Thymus (tissue), 11 donors: ENCODE data around the gene UGP2. TPM values are rescaled to one million over a fixed set of nuclear protein-coding genes. Genes with fewer than 3 reads are reported as not detected.

Source experiments
- DNase-seq, 9 donors: peaks; one replicate each; pipeline ENCODE4 v3.0.0-alpha.2; 2013; ENCODE audit warnings: low spot score in 9 of 9, low read depth in 6 of 9, missing footprints in 1 of 9
- H3K27ac ChIP-seq, 2 donors: one replicate each; pipeline ENCODE4 v1.5.1; 2013; ENCODE audit warnings: control low read depth in 1 of 2, low read depth in 1 of 2, low read length in 1 of 2, mild to moderate bottlenecking in 1 of 2, moderate library complexity in 1 of 2
- H3K27me3 ChIP-seq, 2 donors: one replicate each; pipeline ENCODE4 v1.5.1; 2013; ENCODE audit warnings: low read length in 1 of 2; ENCODE audit not compliant: control insufficient read depth in 2 of 2, insufficient read depth in 1 of 2
- H3K36me3 ChIP-seq, 2 donors: one replicate each; pipeline ENCODE4 v1.5.1; 2013; ENCODE audit warnings: low read length in 1 of 2, mild to moderate bottlenecking in 1 of 2, moderate library complexity in 1 of 2; ENCODE audit not compliant: control insufficient read depth in 2 of 2, insufficient read depth in 2 of 2
- H3K4me1 ChIP-seq, 2 donors: one replicate each; pipeline ENCODE4 v1.5.1; 2013; ENCODE audit warnings: low read length in 2 of 2; ENCODE audit not compliant: control insufficient read depth in 2 of 2, insufficient read depth in 2 of 2
- H3K4me3 ChIP-seq, 2 donors: one replicate each; pipeline ENCODE4 v1.5.1; 2013; ENCODE audit warnings: low read length in 2 of 2, control low read depth in 1 of 2, mild to moderate bottlenecking in 1 of 2
- H3K9me3 ChIP-seq, 2 donors: one replicate each; pipeline ENCODE4 v1.5.1; 2013; ENCODE audit warnings: low read length in 1 of 2, mild to moderate bottlenecking in 1 of 2; ENCODE audit not compliant: control insufficient read depth in 2 of 2, insufficient read depth in 1 of 2
- WGBS: extraction: QIAGEN DNeasy Blood & Tissue Kit; methylation state at CpG from one replicate; pipeline ENCODE4 v1.1.7; 2013; 5-methylcytosine and 5-hydroxymethylcytosine counted together
- polyA plus RNA-seq: library from polyadenylated mRNA; stranded (reverse); fragments of 200-250 nt; gene quantifications from one replicate; pipeline ENCODE4 v1.2.3, GENCODE V29; 2013
- total RNA-seq: library from RNA; stranded (reverse); fragments of 120-200 nt; gene quantifications from one replicate; pipeline ENCODE4 v1.2.4, GENCODE V29; 2013
- donor health status: healthy.

The UGP2 gene
- total and polyA plus RNA-seq, 2 donors, result 199 to 221 TPM

DNA sequence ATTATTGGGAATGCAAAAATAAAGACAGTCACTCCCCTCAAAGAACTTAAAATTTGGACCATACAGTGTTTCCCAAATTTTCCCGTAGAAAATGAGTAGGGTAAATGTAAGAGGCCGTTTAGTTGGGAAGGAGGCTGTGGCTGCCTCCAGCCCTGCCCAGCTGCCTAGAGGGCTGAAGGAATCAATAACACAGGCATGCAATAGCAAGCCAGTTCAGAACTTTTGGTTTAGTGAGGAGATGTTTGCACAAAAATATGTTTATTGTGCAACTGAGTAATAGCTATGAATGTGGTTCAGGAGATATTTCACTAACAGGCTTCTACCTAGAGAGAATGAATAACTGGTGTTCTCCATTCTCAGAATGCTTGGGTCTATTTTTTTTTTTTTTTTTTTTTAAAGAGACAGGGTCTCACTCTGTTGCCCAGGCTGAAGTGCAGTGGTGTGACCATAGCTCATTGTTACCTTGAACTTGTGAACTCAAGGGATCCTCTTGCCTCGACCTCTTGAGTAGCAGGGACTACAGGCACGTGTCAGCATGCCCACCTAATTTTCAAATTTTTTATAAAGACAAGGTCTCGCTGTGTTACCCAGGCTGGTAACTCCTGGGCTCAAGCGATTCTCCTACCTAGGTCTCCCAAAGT, 23.6 kb downstream of the UGP2 start:
- Histone ChIP-seq H3K36me3 (peaks cover 27 to 62% of the 10 kb centered on the region in 2 donors), H3K4me3 (no peak overlapping the region), H3K27ac (no peak overlapping the region), H3K4me1 (no peaks in the 10 kb centered on the region), H3K9me3 (no peaks in the 10 kb centered on the region), H3K27me3 (no peaks in the 10 kb centered on the region)
- WGBS, result 97% methylated on average over 6 of the region's 6 CpGs
- no peak for DNase-seq

DNA sequence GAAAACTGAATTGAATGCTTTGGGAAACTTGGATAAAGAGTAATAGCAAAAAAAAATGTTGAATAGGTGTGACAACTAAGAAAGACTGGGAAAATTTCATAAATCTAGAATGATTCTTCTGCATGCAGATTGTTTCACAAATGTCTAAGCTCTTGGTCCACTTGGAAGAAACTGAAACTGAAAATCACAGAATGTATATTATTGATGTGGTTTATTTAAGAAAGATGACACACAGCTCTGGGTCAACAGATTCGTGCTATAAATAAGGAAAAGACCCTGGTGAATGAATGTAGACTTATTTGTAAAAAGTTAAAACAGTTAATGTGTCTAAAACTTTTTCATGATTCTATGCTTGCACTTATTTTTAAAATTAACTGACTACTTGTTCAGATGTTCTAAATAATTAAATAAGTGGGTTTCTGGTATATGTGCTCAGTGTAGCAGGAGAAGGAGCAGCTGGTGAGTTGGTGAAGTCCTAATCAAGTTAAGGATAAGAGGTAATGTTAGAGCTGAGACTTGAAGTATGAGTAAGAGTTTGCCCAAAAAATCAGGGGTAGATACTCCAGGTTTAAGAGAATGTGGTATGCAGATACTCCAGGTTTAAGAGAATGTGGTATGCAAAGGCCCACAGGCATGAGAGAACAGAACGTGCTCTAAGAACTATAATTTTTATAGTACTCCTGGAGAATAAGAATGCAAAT, 24.5 kb downstream of the UGP2 start:
- no peak for DNase-seq
- 53% methylated on average over 2 of the region's 2 CpGs for WGBS
- Histone ChIP-seq H3K27ac (no peak overlapping the region), H3K36me3 (peaks cover 22 to 57% of the 10 kb centered on the region in 2 donors), H3K4me3 (no peak overlapping the region), H3K9me3 (no peaks in the 10 kb centered on the region), H3K4me1 (no peaks in the 10 kb centered on the region), H3K27me3 (no peaks in the 10 kb centered on the region)

DNA sequence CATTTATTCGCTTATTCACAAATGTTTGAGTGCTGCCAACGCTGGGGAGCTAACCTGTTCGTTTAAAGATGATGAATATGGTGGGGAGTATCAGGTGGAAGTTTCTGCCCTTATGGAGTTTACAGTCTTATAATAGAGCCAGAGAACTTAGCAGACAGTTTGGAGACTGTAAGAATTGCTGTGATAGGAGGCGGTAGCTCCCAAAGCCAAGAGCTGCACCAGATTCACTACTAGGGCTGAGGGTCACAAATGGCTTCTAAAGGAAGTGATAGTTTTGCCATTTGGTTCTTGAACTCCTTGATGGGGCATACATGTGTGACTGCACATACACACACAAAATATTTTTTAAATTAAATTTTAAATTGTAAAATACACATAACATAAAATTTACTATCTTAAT, 29.0 kb downstream of the UGP2 start:
- whole genome bisulfite sequencing, result 98% methylated on average over 4 of the region's 4 CpGs
- DNase-seq, result no peak
- peaks cover 0 to 3% of the 10 kb centered on the region in 2 donors for H3K4me1 ChIP-seq
- H3K9me3 ChIP-seq, result no peaks in the 10 kb centered on the region
- H3K4me3 ChIP-seq, result no peak overlapping the region
- H3K36me3 ChIP-seq, result peaks cover 15 to 53% of the 10 kb centered on the region in 2 donors
- no peaks in the 10 kb centered on the region for H3K27me3 ChIP-seq
- no peak overlapping the region for H3K27ac ChIP-seq

DNA sequence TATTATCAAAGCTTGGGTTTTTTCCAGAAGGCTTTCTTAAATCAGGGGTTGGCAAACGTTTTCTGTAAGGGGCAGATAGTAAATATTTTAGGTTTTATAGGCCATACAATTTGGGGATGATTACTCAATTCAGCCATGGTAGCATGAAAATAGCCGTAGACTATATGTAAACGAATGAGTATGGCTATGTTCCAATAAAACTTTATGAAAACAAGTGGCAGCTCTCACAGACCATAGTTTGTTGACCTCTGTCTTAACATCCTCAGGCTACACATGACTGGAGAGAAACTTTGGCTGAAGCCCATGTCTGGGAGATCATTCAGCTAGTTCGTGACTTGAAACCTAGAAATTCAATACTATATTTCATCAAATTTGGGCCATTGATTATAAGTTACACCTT, 30.2 kb downstream of the UGP2 start:
- peaks cover 13 to 50% of the 10 kb centered on the region in 2 donors for H3K36me3 ChIP-seq
- H3K9me3 ChIP-seq, result no peaks in the 10 kb centered on the region
- H3K27me3 ChIP-seq, result no peaks in the 10 kb centered on the region
- 96% methylated on average over 4 of the region's 4 CpGs for WGBS
- no peak for DNase-seq
- peaks cover 0 to 3% of the 10 kb centered on the region in 2 donors for H3K4me1 ChIP-seq
- H3K4me3 ChIP-seq, result no peak overlapping the region
- H3K27ac ChIP-seq, result no peak overlapping the region

DNA sequence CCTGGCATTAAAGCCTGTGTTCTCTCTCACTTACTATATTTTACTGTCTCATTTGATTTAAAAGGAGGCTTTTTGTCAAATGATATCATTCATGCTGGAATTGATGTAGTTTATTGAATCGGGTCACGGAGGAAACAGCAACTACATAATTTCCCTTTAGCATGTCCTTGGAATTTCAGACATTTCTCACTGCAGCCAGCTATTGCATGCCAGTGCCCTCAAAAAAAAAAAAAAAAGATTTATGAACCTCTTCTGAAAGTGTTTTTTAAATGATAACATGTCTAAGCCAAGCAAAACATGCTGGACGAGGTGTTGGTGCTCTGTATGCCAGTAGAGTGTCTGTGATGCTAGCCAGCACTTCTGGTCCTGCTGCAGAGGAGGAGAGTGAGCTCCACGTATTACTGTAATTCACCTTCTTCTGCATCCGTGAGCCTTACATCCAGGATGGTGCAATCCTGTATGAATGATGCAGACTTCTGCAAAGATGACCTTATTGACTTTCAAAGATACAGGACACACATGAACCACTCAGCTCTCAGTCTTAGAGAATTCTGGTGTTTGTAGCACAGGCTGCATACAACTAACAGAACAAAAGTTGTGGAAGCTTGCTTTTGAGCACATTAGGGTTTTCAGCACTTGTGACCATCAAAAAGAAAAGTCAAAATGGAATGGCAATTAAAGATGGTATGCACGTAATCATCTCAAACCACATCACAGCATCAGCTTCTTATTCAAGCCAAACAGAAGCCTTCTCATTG, 31.1 kb downstream of the UGP2 start:
- H3K4me1 ChIP-seq, result peaks cover 0 to 3% of the 10 kb centered on the region in 2 donors

DNA sequence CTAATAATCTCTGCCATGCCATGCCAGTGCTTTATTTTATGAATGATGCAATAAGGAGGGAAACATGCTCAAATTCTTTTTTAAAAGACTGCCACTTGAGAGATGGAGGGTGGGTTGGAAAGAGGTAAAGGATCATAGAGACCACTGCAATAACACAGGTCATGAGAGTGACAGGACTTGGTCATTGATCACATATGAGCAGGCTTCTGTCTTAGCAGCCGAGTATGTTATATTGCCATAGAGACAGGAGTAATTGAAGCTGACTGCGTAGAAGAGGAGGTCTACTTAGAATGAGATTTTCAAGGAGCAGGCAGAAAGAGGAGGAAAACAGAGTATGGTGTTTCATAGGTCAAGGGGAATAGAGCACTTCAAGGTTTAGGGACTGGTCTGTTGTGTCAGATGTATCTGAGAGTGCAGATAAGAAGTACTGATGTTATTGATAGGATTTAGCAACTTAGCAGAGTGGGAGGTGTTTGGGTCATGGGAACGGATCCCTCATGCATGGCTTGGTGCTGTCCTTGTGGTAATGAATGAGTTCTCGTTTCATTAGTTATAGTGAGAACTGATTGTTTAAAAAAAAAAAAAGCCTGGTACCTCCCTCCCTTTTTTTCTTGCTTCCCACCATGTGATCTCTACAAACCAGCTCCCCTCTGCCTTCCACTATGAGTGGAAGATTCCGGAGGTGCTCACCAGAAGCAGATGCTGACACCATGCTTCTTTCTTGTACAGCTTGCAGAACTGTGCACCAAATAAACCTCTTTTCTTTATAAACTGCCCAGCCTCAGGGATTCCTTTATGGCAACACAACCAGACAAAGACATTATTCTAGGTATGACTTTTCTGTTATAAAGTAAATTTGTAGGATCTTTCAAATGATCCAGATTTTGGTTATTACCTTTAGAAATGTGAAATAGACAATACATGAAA, 32.8 kb downstream of the UGP2 start:
- DNase-seq, result no peak
- Histone ChIP-seq H3K9me3 (no peaks in the 10 kb centered on the region), H3K27ac (no peak overlapping the region), H3K36me3 (peaks cover 13 to 60% of the 10 kb centered on the region in 2 donors), H3K4me3 (no peak overlapping the region), H3K4me1 (peaks cover 0 to 3% of the 10 kb centered on the region in 2 donors), H3K27me3 (no peaks in the 10 kb centered on the region)
- WGBS, result 99% methylated on average over 5 of the region's 5 CpGs

More for the DNA sequence above, 31.1 kb downstream of the UGP2 start:
- no peak for DNase-seq
- 79% methylated on average over 6 of the region's 6 CpGs for WGBS
- no peaks in the 10 kb centered on the region for H3K27me3 ChIP-seq
- H3K27ac ChIP-seq, result no peak overlapping the region
- H3K36me3 ChIP-seq, result peaks cover 13 to 51% of the 10 kb centered on the region in 2 donors
- H3K9me3 ChIP-seq, result no peaks in the 10 kb centered on the region
- H3K4me3 ChIP-seq, result no peak overlapping the region

DNA sequence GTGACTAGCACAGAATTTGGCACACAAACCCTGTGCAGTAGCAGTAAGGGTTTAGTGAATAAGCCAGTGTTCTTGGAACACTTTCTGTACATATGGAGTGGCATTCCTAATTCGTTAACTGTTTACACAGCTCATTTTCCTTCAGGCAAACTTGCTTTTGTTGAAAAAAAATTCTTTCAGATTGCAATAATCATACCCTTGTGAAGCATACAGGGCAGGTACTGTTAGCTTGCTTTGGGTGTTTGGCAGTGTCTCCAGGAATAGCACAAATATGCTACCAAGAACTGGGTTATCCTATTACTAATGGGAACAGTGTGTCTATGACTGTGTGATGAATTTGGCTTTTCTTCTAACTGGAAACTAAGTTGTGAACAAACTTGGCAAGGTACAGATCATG, 33.4 kb downstream of the UGP2 start:
- Histone ChIP-seq H3K4me3 (no peak overlapping the region), H3K4me1 (peaks cover 0 to 3% of the 10 kb centered on the region in 2 donors), H3K9me3 (no peaks in the 10 kb centered on the region), H3K27me3 (no peaks in the 10 kb centered on the region), H3K27ac (no peak overlapping the region), H3K36me3 (peaks cover 13 to 58% of the 10 kb centered on the region in 2 donors)
- DNase-seq, result no peak
- WGBS, result 98% methylated on average over 1 of the region's 1 CpG

DNA sequence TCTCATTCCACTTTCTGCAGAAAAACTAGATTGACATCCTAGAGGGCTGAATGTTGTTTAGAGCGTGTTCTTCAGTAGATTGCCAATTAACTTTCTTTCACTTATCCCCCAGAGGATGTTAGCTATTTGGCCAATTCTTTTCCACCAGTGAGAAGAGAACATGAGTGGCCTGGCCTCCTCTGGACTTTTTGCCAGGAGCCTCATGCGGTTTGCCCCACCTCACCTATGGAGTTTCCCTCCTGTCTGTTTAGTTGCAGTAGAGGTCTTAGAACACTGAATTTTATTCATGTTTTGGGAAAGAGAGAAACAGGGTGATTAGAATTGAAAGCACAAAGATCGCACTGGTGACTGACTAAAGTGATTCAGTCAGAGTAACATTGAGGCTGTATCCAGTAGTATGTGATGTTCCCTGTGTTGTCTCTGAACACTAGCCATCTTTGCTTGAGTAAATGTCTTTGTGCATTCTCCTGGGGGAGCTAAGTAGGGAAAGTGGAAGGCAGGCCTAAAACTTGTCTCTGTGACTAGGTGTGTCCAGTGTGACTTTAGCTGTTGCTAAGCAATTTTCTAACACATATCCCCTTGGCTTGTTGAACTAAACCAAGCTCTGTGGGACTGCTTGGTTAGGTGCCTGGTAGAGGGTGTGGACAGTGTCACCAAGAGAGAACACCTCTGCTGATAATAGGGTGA, 34.0 kb downstream of the UGP2 start:
- 96% methylated on average over 3 of the region's 3 CpGs for WGBS
- Histone ChIP-seq H3K9me3 (no peaks in the 10 kb centered on the region), H3K27ac (no peak overlapping the region), H3K4me1 (peaks cover 0 to 3% of the 10 kb centered on the region in 2 donors), H3K4me3 (no peak overlapping the region), H3K27me3 (no peaks in the 10 kb centered on the region), H3K36me3 (peaks cover 13 to 56% of the 10 kb centered on the region in 2 donors)
- DNase-seq, result no peak
